SK-N-SH (cell line): Measurements from ENCODE around the gene CRYZL1. TPM values are rescaled to one million over a fixed set of nuclear protein-coding genes. Genes with fewer than 3 reads are reported as not detected.

Experiments
- CTCF ChIA-PET: fragments of 300-600, 350-600 bp; formaldehyde crosslinking; extraction: SDS; loops from one replicate; lab custom pipeline; 2021; lab: Yijun Ruan, JAX
- POLR2A ChIA-PET: fragments of 350-600 bp; sonication (Branson Sonifier 250); formaldehyde crosslinking; extraction: SDS; loops from one replicate; lab custom pipeline; 2020; ENCODE audit warnings: antibody characterized with exemption, inconsistent platforms; lab: Yijun Ruan, JAX
- DNase-seq: peaks from one replicate; pipeline ENCODE4 v3.0.0; 2012
- H2AFZ ChIP-seq: fragments of 200-600 bp; sonication (generic); 2 replicates; pipeline ENCODE4 v1.8.1; 2016; ENCODE audit warnings: antibody characterized with exemption, mild to moderate bottlenecking, low read depth
- H3F3A ChIP-seq: fragments of 200-600 bp; sonication (generic); replicated peaks from 2 replicates; pipeline ENCODE3; 2016; ENCODE audit warnings: antibody characterized with exemption, mild to moderate bottlenecking; ENCODE audit not compliant: insufficient read depth
- H3K27ac ChIP-seq, 2 experiments: fragments of 200-500 bp in 1 of 2; fragments of 200-600 bp in 1 of 2; sonication (Bioruptor generic) in 1 of 2; sonication (generic), shearing (Covaris generic) in 1 of 2; 2 replicates each; pipeline versions ENCODE4 v1.5.1 to v1.6.1; 2014 to 2016; ENCODE audit warnings: low read depth in 2 of 2, inconsistent platforms in 1 of 2, low read length in 1 of 2, mild to moderate bottlenecking in 1 of 2, mixed read lengths in 1 of 2
- H3K27me3 ChIP-seq: fragments of 200-600 bp; sonication (generic), shearing (Covaris generic); 2 replicates; pipeline ENCODE4 v1.6.1; 2016; ENCODE audit warnings: mixed run types; ENCODE audit not compliant: insufficient read depth
- H3K36me3 ChIP-seq, 2 experiments: fragments of 200-500 bp in 1 of 2; fragments of 200-600 bp in 1 of 2; sonication (Bioruptor generic) in 1 of 2; sonication (generic) in 1 of 2; replicated peaks in 1 of 2; 2 replicates each; pipeline versions ENCODE3 to v1.5.1; 2014 to 2016; ENCODE audit warnings: low read length in 1 of 2, mild to moderate bottlenecking in 1 of 2; ENCODE audit not compliant: insufficient read depth in 2 of 2, control insufficient read depth in 1 of 2
- H3K4me1 ChIP-seq, 2 experiments: fragments of 200-500 bp in 1 of 2; fragments of 200-600 bp in 1 of 2; sonication (Bioruptor generic) in 1 of 2; sonication (generic), shearing (Covaris generic) in 1 of 2; 2 replicates each; pipeline versions ENCODE4 v1.5.1 to v1.6.1; 2014 to 2016; ENCODE audit warnings: low read depth in 1 of 2, low read length in 1 of 2, mixed run types in 1 of 2; ENCODE audit not compliant: insufficient read depth in 2 of 2, control insufficient read depth in 1 of 2
- H3K4me2 ChIP-seq: fragments of 200-600 bp; sonication (generic), shearing (Covaris generic); 2 replicates; pipeline ENCODE4 v1.6.1; 2017; ENCODE audit warnings: mixed run types
- H3K4me3 ChIP-seq, 2 experiments: fragments of 200-500 bp in 1 of 2; fragments of 200-600 bp in 1 of 2; sonication (Bioruptor generic) in 1 of 2; sonication (generic), shearing (Covaris generic) in 1 of 2; 2 replicates each; pipeline versions ENCODE4 v1.5.1 to v1.8.1; 2014 to 2016; ENCODE audit warnings: low read depth in 2 of 2, inconsistent platforms in 1 of 2, low read length in 1 of 2, mild to moderate bottlenecking in 1 of 2, mixed read lengths in 1 of 2, moderate library complexity in 1 of 2
- H3K79me2 ChIP-seq: fragments of 200-600 bp; sonication (generic); 2 replicates; pipeline ENCODE4 v1.8.1; 2017; ENCODE audit warnings: mild to moderate bottlenecking; ENCODE audit not compliant: insufficient read depth
- H3K9ac ChIP-seq: fragments of 200-600 bp; sonication (generic); 2 replicates; pipeline ENCODE4 v1.6.1; 2017; ENCODE audit warnings: mixed run types
- H3K9me2 ChIP-seq: fragments of 200-600 bp; sonication (generic); 2 replicates; pipeline ENCODE4 v1.6.1; 2017; ENCODE audit warnings: mixed run types
- H3K9me3 ChIP-seq: fragments of 200-600 bp; sonication (generic); 2 replicates; pipeline ENCODE4 v1.6.1; 2017; ENCODE audit warnings: mixed run types, mild to moderate bottlenecking, moderate library complexity
- H4K20me1 ChIP-seq: fragments of 200-600 bp; sonication (generic); 2 replicates; pipeline ENCODE4 v1.6.1; 2017; ENCODE audit warnings: mild to moderate bottlenecking, mixed run types; ENCODE audit not compliant: insufficient read depth
- CTCF ChIP-seq: fragments of 200-600 bp; sonication (generic); IDR thresholded peaks from 2 replicates; pipeline ENCODE4 v1.6.1; 2017; ENCODE audit warnings: antibody characterized with exemption, mild to moderate bottlenecking, moderate library complexity
- FOSL2 ChIP-seq: IDR thresholded peaks from 2 replicates; pipeline ENCODE4 v1.4.0; 2012; ENCODE audit warnings: low read depth, mild to moderate bottlenecking, moderate library complexity, borderline replicate concordance
- FOXJ3 ChIP-seq: sonication (generic); formaldehyde crosslinking; IDR thresholded peaks from 2 replicates; pipeline ENCODE4 v1.5.1; 2020; ENCODE audit warnings: mild to moderate bottlenecking, missing genetic modification reagents
- GABPA ChIP-seq: IDR thresholded peaks from 2 replicates; pipeline ENCODE4 v1.4.0; 2012; ENCODE audit warnings: low read depth, mild to moderate bottlenecking
- IRF3 ChIP-seq: fragments of 150-350 bp; IDR thresholded peaks from 2 replicates; pipeline ENCODE4 v1.6.1; 2016; ENCODE audit warnings: mild to moderate bottlenecking, low read depth, low read length
- MEF2A ChIP-seq: IDR thresholded peaks from 2 replicates; pipeline ENCODE4 v1.4.0; 2012; ENCODE audit warnings: low read depth, borderline replicate concordance
- MXI1 ChIP-seq: IDR thresholded peaks from 2 replicates; pipeline ENCODE4 v1.6.1; 2012; ENCODE audit warnings: mild to moderate bottlenecking, low read depth, low read length, improper control_type of control experiment
- POLR2AphosphoS5 ChIP-seq: IDR thresholded peaks from 2 replicates; pipeline ENCODE4 v1.6.1; 2012; ENCODE audit warnings: low read depth, low read length
- RFX5 ChIP-seq: IDR thresholded peaks from 2 replicates; pipeline ENCODE4 v1.6.1; 2012; ENCODE audit warnings: mild to moderate bottlenecking, improper control_type of control experiment, low read length
- SMC3 ChIP-seq: IDR thresholded peaks from 2 replicates; pipeline ENCODE4 v1.6.1; 2012; ENCODE audit warnings: low read depth, low read length, improper control_type of control experiment
- TAF1 ChIP-seq: IDR thresholded peaks from 2 replicates; pipeline ENCODE4 v1.6.1; 2012; ENCODE audit warnings: low read depth, mild to moderate bottlenecking, low read length, moderate library complexity, borderline replicate concordance
- TEAD4 ChIP-seq: IDR thresholded peaks from 2 replicates; pipeline ENCODE4 v1.4.0; 2012; ENCODE audit warnings: mild to moderate bottlenecking, borderline replicate concordance; ENCODE audit not compliant: insufficient read depth
- USF2 ChIP-seq: fragments of 150-350 bp; IDR thresholded peaks from 2 replicates; pipeline ENCODE4 v1.6.1; 2017; ENCODE audit warnings: antibody characterized with exemption, low read length, low read depth, borderline replicate concordance
- YY1 ChIP-seq: IDR thresholded peaks from 2 replicates; pipeline ENCODE4 v1.4.0; 2012; ENCODE audit warnings: low read depth, mild to moderate bottlenecking
- WGBS: methylation state at CpG from one replicate; pipeline ENCODE4 v1.1.6; 2017; ENCODE audit warnings: low lambda C conversion rate; 5-methylcytosine and 5-hydroxymethylcytosine counted together
- polyA plus RNA-seq, 3 experiments: library from polyadenylated mRNA; depleted of rRNA; stranded (reverse); fragments of >200 nt; gene quantifications; 2 replicates each; pipeline ENCODE4 v1.2.3, GENCODE V29; 2012

Gene CRYZL1
- polyA plus RNA-seq, 1 of the 3 experiments (the other 2 are of a cell fraction): 26.3 TPM

GRCh38 chr21:33558777-33559421 lies 82.6 kb downstream of the CRYZL1 start:
- CTCF ChIA-PET: interaction anchor here (1.4 to 2.4 kb wide), 2 partner anchors 47 kb away, joined by 5 to 9 read pairs; no protein-coding TSS in a partner anchor
- no peak overlapping the region for H2AFZ ChIP-seq
- no peaks in the 10 kb centered on the region for H3K27me3 ChIP-seq
- H3K4me1 ChIP-seq: no peaks in the 10 kb centered on the region; a peak in 1 of 4 replicates
- no peak overlapping the region for H3K27ac ChIP-seq
- H3K9me3 ChIP-seq: no peaks in the 10 kb centered on the region
- peaks cover 97% of the 10 kb centered on the region for H3K79me2 ChIP-seq
- no peak for DNase-seq
- H4K20me1 ChIP-seq: peaks cover 88% of the 10 kb centered on the region
- H3K4me2 ChIP-seq: no peak overlapping the region
- H3K4me3 ChIP-seq: no peak overlapping the region
- no peak overlapping the region for H3K9ac ChIP-seq
- H3K36me3 ChIP-seq: peaks cover 92 to 94% of the 10 kb centered on the region in 2 experiments
- POLR2A ChIA-PET: no interaction called here
- H3K9me2 ChIP-seq: no peaks in the 10 kb centered on the region
- 94% methylated on average over 4 of the region's 4 CpGs for WGBS
- no peaks in the 10 kb centered on the region for H3F3A ChIP-seq
- TF ChIP-seq MXI1 (no peak), RFX5 (no peak), USF2 (no peak), FOSL2 (no peak), TEAD4 (no peak), FOXJ3 (CRISPR knock-in tag) (no peak), MEF2A (no peak), CTCF (no peak), SMC3 (no peak), POLR2AphosphoS5 (no peak), TAF1 (no peak), IRF3 (no peak), YY1 (no peak), GABPA (no peak)
